CD4-positive, alpha-beta T cell treated with Interleukin-4 for 4 hours (primary cell): ENCODE measurements around the gene TBC1D22B.
"Not testable (repeated sequence)": the region's sequence is repeated elsewhere in the genome, so short reads cannot be mapped to it uniquely, and the experiment has no call there.

ENCODE experiments used
- DNase-seq: peaks from one replicate; pipeline ENCODE4 v3.0.0-alpha.2; 2020

TBC1D22B gene

DNA sequence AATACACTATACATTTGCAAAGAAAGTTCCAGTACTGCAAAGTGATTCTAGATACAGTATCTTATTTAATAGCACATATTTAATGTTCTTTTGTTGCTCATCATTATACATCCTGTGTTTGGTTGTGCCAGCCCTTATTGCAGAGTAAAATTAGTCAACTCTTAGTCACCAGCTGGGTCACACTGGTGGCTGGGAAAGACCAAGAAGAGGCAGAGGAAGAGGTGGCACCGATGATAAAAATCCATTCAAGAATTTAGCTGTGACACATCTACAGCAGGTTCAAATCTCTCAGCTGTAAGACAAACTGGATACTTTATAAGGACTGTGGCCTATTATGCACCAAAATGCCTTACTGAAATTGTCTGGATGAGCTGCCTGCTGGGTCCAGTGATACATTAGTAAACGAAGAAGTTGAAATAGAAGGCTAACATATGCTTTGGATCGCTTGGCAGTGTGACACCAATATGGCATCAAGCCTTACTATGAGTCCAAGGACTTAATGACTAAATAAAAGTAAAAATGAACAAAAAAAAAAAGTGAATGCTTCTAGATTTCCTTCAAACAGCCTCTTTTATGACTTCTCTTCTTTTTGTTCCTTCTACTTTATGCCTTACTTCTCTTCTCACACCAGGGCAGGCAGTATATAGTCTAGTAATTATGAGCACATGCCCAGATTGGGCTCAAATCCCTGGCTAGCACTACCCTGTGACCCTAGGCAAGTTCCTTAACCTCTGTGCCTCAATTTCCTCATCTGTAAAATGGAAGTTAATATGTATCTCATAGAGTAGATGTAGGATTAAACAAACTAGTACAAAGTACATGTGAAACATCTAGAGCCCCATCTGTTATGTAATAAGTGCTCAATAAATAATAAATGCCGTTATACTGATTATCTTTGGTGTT lies 66.8 kb downstream of the TBC1D22B start:
- DNase-seq: peak; percentile 20

DNA sequence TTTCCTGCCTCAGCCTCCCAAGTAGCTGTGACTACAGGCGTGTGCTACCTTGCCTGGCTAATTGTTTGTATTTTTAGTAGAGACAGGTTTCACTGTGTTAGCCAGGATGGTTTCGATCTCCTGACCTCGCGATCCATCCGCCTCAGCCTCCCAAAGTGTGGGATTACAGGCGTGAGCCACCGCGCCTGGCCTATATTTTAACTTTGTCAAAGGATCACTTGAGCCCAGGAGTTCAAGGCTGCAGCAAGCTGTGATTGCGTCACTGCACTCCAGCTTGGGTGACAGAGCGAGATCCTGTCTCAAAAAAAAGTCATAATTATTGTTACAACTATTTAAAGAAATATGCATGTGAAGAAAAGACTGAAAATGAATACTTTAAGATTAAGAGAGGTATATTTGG lies 72.8 kb downstream of the TBC1D22B start:
- DNase-seq: not testable (repeated sequence)

DNA sequence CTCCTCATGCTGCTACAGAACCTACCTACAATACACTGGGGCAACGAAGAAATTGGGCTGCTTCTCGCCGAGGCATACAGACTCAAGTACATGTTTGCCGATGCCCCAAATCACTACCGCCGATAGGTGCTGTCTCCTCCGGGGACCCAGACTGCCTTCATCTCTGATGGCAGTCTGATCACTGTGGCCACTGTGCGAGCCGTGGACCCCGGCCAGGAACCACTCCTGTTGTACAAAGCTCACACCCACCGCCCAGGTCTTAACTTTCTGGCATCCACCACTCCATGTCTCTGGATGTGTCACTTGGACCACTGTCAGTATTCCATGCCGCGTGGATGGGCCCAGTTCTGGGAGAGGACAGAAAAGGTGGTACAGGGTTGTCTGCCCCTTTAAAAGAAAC lies 73.5 kb downstream of the TBC1D22B start:
- DNase-seq: no peak

GRCh38 chr6:37332894-37333293 lies 75.3 kb downstream of the TBC1D22B start:
- DNase-seq: no peak

GRCh38 chr6:37334047-37334446 lies 76.5 kb downstream of the TBC1D22B start:
- no peak for DNase-seq

- DNase-seq: not testable (repeated sequence)
Measured at GRCh38 chr6:37338317-37338716, 80.7 kb downstream of the TBC1D22B start.

DNA sequence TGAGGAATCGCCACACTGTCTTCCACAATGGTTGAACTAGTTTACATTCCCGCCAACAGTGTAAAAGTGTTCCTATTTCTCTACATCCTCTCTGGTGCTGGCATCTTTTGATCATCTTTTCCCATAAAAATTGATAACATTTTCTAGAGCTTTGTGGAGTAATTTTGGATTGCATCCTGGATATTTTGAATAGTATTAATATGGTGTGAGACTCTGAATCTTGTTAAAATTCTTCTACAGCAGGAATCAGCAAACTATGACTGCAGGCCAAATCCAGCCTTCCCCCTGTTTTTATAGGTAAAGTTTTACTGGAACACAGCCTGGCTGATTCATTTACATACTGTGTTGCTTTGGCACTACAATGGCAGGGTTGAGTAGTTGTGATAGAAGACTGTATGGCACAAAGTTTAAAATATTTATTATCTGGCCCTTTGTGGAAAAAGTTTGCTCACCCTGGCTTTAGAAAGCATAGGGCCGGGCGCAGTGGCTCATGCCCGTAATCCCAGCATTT lies 81.2 kb downstream of the TBC1D22B start:
- no peak for DNase-seq

- DNase-seq: no peak
Measured at GRCh38 chr6:37339741-37340638, 82.4 kb downstream of the TBC1D22B start.

GRCh38 chr6:37340639-37340943 lies 83.0 kb downstream of the TBC1D22B start:
- DNase-seq: no peak

- DNase-seq: no peak
Measured at GRCh38 chr6:37343248-37343647, 85.7 kb downstream of the TBC1D22B start.

GRCh38 chr6:37344308-37344707 lies 86.7 kb downstream of the TBC1D22B start:
- no peak for DNase-seq

- DNase-seq: not testable (repeated sequence)
Measured at GRCh38 chr6:37345804-37346203, 88.2 kb downstream of the TBC1D22B start.

DNA sequence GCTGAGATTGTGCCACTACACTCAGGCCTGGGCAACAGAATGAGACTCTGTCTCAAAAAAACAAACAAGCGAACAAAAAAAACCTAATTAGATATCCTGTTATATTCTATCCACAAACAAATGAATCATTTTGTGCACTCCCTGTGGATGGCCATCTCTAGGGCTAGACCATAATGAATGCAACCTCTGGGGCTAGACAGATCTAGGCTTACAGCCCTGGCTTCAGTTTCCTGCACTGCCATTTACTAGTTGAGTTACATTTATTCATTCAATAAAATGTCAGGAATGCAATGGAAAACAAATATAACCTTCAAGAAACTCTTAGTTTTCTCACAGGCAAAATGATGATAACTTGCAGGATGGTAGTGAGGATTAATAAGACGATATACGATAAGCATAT lies 89.6 kb downstream of the TBC1D22B start:
- no peak for DNase-seq

GRCh38 chr6:37347670-37348111 lies 90.1 kb downstream of the TBC1D22B start:
- no peak for DNase-seq

DNA sequence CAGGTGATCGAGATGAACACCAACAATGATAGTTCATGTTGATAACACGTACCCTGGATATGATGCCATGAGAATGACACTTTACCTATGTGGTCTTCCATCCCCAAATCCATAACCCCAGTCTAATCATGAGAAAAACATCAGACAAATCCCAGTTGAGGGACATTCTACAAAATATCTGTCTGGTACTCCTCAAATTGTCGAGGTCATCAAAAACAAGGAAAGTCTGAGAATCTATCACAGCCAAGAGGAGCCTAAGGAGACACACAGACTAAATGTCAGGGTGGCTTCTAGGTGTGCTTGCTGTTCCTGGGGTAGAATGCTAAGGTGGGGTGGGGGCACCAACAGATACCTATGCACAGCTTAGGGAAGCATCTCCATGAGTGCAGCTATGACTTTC lies 93.5 kb downstream of the TBC1D22B start:
- DNase-seq: no peak

DNA sequence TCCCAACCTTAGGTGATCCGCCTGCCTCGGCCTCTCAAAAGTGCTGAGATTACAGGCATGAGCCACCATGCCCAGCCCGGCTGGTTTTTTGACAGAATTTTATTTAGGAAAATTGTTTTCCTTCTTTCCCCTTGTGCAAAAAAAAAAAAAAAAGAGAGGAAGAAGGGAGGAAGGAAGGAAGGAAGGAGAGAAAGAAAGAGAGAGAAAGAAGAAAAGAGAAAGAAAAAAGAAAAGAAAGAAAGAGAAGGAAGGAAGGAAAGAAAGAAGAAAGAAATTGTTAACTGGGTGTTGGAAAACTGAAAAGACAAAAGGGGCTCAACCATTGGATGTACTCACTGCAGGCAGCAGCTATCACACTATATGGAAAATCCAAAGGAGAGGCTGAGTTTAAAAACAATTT lies 94.8 kb downstream of the TBC1D22B start:
- DNase-seq: no peak

GRCh38 chr6:37353761-37354525 lies 96.4 kb downstream of the TBC1D22B start, which contains the start of gene RNF8:
RNF8 (plus strand) TSS chr6:37353983; CDS start chr6:37354165, 182 bp downstream.
- DNase-seq: peak; percentile 88

DNA sequence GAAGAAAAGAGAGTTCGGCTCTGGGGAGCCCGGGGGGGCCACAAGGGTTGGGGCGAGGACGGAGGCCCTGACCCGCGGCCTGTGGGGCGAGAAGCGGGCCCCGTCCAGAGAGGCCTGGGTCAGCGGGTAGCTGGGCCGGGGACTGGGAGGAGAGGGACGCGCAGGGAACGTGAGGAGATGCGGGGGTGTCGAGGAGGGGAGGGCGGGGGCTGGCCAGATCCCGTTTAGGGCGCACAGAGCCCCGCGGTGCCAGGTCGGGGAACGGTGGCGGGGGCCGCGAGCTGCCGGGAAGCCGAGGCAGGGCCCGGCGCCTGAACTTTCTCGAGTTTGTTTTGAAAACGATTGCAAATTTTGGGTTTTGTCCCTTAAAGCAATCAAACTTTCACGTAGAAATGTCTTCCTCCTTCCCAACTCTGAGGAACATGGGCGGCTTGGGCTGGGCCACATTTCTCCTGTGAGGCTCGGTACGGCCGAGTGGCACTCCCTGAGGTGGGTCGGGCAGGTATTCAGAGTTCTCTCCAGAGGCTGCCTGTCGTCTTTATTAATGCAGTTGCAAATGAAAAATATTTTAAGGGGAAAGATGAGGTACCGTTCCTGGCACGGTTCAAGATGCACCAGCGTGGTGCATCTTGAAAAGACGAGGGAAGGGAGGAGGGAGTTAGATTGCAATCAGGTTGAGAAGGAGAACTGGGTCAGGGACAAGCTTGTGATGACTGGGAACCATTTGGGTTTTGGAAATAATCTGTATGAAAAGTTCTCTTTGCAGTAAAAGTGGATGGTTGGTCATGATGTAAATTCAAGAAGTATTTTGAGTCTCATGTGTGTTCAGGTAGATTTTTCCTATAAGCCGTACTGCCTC lies 97.2 kb downstream of the TBC1D22B start:
- no peak for DNase-seq

DNA sequence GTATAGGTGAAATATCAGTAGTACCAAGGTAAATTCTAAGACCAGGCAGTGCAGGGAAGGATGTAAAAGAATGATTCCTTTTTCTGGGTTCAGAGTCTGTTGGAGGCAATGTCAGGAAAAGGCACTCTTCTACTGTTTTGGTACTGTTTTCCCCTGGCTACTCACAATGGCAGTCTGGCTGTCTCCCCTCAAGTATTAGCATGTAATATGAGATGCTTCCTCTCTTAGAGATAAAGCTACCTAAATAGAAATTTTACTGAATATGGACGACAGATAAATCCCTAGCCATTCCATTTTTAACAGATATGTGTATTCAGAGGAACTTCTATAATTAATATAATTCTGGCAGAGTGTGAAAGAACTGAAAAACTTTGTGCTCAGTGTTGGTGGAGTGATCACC lies 99.7 kb downstream of the TBC1D22B start:
- no peak for DNase-seq

GRCh38 chr6:37357860-37358259 lies 100.3 kb downstream of the TBC1D22B start:
- no peak for DNase-seq

GRCh38 chr6:37359039-37359438 lies 101.5 kb downstream of the TBC1D22B start:
- no peak for DNase-seq
